Ammon's horn (tissue), 1 donor: ENCODE data around the gene PRAMEF4.
A peak's percentile ranks its signal among the peaks of the same experiment; 100 is the strongest.
"Not testable (repeated sequence)": the region's sequence is repeated elsewhere in the genome, so short reads cannot be mapped to it uniquely, and the experiment has no call there.

Source experiments
- DNase-seq: peaks from one replicate; pipeline ENCODE4 v3.0.0-alpha.2; 2016; ENCODE audit warnings: low spot score

Gene PRAMEF4

DNA sequence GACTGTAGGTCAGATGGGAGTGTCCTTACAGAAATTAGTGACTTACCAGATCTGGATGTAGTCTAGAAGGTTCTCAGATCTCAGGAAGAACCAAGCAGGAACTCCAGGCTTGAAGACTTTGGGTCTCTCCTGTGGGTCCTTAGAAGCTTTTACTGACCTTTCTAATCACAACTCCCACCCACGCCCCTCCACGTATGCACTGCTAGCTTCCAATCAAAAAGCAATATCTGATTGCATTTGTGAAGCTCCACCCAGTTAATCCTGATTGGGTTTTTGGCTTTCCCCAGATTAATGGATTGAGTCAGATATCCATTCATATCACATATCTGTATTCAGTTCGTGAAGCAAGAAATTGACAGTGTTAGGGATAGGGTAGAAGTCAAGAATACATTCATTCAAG is at the start of gene PRAMEF4:
Gene PRAMEF4 (minus strand): TSS at position 101 of the 400 bp plus-strand sequence. CDS start 2,807 bp downstream, outside the sequence.
- DNase-seq = not testable (repeated sequence)

DNA sequence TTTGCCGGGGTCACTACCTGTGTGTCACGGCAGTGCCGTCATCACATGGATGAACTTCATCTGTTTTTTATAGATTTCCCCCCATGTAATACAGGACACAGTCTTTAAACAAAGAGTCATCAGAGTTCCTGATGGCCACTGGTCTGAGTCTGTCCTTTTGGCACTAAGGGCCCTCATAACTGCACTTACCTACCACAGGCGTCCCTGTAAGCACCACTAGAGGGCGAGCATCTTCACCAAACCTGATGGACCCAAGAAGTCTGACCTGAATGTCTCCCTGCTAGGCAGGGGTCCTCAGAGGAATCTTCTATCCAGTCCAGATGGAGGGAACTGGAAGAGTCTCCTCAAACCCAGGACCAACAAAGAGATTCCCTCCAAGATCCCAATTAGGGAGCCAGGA is 38.4 kb upstream of the PRAMEF4 start:
- not testable (repeated sequence) for DNase-seq

DNA sequence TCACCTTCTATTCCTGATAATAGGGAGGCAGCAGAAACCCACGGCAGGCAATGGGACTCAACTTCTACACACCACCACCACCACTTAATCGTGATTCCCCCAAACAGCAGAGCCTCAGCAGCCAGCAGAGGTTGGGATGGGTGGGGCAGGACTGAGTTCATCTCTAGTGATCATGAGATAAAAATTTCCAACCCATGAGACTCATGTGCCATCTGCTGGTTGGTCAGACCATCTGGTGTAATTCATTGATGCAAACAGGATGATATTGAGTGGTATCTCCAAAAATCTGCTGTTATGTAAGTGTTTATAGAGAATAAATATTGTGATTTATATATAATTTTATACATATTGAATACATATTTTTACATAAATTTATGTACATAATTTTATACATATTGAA is 35.7 kb upstream of the PRAMEF4 start:
- peak; percentile 2 for DNase-seq

DNA sequence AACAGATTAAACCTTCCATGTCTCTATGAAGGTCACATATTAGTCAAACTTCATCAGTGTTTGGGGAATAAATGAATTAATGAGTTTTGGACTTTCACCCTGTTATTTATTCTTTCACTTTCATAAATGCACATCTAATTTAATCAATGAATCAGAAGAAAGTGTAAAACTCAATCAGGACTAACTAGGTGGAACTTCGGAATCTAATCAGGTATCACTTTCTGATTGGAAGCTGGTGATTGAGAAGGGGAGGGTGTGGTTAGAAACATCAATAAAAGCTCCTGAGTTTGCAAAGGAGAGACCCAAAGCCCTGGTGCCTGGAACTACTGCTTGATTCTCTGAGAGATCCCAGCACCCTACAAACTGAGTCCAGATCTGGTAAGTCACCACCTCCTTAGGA is 30.3 kb upstream of the PRAMEF4 start, which contains the start of gene PRAMEF7:
Gene PRAMEF7 (plus strand): TSS at position 301 of the 400 bp plus-strand sequence. CDS start 1,083 bp downstream, outside the sequence.
- not testable (repeated sequence) for DNase-seq

DNA sequence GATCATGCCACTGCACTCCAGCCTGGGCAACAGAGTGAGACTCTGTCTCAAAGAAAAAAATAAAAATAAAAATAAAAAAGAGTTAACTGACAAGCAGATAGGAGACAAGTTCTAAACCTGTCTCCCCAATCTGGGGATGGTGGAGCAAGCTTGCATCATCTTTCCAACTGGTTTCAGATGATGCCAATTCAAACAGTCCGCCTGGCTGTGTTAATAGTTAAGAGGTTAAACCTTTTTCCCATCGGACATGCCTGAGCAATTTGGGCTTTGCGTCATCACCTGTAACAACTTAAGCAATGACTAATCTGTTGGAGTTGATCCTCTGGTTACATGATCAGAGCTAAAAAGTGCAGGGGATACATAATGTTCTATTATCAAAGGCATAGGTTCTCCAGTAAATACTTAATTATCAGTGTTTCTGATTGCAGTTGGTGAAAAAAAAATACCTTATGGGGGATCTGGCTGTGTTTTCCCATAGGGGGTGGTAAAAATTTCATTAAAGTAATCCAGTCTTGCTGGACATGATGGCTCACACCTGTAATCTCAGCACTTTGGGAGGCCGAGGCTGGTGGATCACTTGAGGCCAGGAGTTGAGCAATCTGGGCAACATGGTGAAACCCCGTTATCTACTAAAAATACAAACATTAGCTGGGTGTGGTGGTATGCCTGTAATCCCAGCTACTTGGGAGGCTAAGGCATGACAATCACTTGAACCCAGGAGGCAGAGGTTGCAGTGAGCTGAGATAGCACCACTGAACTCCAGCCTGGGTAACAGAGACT is 18.0 kb upstream of the PRAMEF4 start:
- not testable (repeated sequence) for DNase-seq

DNA sequence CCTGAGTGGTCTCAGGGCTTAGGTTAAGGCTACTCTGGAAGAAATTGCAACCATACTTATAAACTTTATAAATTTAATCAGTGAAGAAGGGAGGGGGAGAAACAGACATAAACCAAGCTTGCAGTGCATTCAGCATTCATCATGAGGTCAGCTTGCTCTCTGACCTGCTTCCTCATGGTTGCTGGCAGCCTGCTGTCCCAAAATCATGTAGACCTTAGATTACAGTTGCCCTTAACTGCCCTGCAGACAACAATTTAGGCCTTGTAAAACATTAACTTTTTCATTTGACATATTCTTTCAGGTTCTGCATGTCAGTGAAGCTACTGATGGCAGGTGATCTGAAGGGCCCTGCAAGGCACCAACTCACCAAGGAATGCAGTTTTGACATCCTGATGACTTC is 13.2 kb upstream of the PRAMEF4 start:
- not testable (repeated sequence) for DNase-seq

DNA sequence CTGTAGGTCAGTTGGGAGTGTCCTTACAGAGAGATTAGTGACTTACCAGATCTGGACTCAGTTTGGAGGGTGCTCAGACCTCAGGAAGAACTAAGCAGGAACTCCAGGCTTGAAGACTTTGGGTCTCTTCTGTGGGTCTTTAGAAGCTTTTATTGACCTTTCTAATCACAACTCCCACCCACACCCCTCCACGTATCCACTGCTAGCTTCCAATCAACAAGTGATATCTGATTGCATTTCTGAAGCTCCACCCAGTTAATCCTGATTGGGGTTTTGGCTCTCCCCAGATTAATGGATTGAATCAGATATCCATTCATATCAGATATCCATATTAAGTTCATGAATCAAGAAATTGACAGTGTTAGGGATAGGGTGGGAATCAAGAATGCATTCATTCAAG is 12.2 kb upstream of the PRAMEF4 start, which contains the start of gene PRAMEF10:
Gene PRAMEF10 (minus strand): TSS at position 101 of the 400 bp plus-strand sequence. CDS start 2,423 bp downstream, outside the sequence.
- not testable (repeated sequence) for DNase-seq

DNA sequence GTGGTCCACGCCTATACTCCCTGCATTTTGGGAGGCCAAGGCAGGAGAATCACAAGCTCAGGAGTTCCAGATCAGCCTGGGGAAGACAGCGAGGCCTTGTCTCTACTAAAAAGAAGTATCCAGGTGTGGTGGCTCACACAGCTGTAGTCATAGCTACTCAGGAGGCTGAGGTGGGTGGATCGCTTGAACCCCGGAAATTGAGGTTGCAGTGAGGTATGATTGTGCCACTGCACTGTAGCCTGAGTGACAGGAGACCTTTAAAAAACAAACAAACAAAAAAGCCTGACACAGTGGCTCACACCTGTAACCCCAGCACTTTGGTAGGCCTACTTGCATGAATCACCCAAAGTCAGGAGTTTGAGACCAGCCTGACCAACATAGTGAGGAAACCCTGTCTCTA is 7.5 kb downstream of the PRAMEF4 start:
- not testable (repeated sequence) for DNase-seq

DNA sequence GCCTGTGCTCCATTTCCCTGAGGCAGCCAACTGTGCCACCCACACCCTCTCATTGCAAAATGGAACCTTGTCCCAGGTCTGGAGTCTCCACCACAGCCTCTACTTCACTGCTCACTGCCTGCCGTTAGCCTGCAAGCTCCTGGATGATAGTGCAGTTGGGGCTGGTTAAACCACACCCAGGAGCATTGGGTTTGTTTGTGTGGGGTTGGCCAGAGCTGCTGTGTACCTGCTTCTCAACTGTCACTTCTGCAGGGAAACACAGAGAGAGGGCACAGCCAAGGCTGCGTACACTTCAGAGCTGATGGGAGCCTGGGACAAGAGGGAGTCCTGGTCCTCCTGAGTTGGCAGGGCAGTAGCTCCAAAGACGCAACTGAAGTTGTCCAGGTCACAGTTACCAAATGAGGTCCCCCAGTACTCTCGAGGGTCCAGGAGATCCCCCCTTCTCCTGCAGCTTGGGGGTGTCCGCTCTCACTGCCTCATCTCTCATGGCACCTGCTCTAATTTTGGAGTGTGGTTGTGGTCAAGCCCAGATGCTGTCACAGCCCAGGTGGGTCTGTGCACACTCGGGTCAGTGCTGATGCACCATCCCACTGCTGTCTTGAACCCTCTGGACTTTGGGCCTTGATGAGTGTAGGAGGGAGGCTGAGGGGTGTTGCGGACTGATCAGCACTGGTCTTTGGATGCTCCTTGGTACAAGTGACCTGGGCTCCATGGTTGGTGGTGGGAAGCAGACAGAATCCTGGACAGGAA is 22.7 kb downstream of the PRAMEF4 start:
- not testable (repeated sequence) for DNase-seq

DNA sequence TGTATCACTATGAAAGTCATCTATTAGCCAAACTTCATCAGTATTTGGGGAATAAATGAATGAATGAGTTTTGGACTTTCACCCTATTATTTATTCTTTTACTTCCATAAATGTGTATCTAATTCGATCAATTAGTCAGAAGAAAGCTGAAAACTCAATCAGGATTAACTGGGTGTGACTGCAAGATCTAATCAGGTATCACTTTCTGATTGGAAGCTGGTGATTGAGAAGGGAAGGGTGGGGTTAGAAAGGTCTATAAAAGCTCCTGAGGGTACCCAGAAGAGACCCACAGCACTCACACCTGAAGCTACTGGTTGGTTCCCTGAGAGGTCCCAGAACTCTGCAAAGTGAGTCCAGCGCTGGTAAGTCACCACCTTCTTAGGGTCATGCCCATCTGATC is 29.2 kb downstream of the PRAMEF4 start, which contains the start of gene PRAMEF2:
Gene PRAMEF2 (plus strand): TSS at position 301 of the 400 bp plus-strand sequence. CDS start 1,924 bp downstream, outside the sequence.
- not testable (repeated sequence) for DNase-seq

DNA sequence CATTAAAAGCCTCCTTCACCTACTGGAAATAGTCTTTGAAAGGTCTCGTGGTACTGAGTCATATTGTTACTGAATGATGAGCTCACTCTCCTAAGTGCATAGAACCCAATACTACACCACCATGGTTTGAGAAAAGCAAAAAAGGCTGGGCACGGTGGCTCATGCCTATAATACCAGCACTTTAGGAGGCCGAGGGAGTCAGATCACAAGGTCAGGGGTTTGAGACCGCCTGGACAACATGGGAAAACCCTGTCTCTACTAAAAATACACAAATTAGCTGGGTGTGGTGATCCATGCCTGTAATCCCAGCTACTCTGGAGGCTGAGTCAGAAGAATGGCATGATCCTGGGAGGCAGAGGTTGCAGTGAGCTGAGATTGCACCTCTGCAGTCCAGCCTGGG is 34.2 kb downstream of the PRAMEF4 start:
- no peak for DNase-seq

DNA sequence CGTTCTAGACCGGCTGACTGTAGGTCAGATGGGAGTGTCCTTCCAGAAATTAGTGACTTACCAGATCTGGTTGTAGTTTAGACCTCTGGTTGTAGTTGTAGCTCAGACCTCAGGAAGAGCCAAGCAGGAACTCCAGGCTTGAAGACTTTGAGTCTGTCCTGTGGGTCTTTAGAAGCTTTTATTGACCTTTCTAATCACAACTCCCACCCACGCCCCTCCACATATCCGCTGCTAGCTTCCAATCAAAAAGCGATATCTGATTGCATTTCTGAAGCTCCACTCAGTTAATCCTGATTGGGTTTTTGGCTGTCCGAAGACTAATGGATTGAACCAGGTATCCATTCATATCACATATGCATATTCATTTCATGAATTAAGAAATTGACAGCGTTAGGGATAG is 37.4 kb downstream of the PRAMEF4 start, which contains the start of gene HNRNPCL1:
Gene HNRNPCL1 (minus strand): TSS at position 101 of the 400 bp plus-strand sequence. CDS start 431 bp downstream, outside the sequence.
- DNase-seq = not testable (repeated sequence)

DNA sequence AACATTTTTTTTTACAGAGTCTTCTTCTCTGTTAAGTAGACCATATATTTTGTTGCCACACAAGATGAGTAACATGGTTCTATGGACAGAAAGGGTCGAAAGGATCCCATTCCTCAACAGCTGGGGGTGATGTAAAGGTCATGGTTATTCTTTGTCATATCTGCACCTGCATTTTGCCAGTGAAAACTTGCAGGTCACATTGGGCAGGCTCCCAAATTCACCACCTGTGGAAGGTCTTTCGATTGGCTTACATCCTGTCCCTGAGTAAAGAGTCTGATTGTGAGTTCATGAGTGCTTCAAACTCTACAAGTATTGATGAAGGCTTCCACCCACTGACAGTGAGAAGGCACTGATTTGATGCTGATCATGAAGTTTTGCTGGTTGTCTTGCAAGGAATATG is 52.8 kb downstream of the PRAMEF4 start:
- DNase-seq = not testable (repeated sequence)

DNA sequence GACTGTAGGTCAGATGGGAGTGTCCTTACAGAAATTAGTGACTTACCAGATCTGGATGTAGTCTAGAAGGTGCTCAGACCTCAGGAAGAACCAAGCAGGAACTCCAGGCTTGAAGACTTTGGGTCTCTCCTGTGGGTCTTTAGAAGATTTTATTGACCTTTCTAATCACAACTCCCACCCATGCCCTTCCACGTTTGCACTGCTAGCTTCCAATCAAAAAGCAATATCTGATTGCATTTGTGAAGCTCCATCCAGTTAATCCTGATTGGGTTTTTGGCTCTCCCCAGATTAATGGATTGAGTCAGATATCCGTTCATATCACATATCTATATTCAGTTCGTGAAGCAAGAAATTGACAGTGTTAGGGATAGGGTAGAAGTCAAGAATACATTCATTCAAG is 54.7 kb downstream of the PRAMEF4 start, which contains the start of gene PRAMEF11:
Gene PRAMEF11 (minus strand): TSS at position 101 of the 400 bp plus-strand sequence. CDS start 2,621 bp downstream, outside the sequence.
- not testable (repeated sequence) for DNase-seq
